GM12892 (cell line): Measurements from ENCODE around the gene RASGRP4.
"Not testable (repeated sequence)": the region's sequence is repeated elsewhere in the genome, so short reads cannot be mapped to it uniquely, and the experiment has no call there.

Experiments used
- DNase-seq: peaks from one replicate; pipeline ENCODE4 v3.0.0; 2011; ENCODE audit not compliant: insufficient read length
- FAIRE-seq: peaks from 2 replicates; lab custom pipeline; 2011; peaks lifted over from hg19 to GRCh38; lab: Jason Lieb, UNC
- POLR2A ChIP-seq: IDR thresholded peaks from 2 replicates; pipeline ENCODE4 v1.6.1; 2011; ENCODE audit warnings: low read depth, low read length, control low read depth
- POLR2AphosphoS5 ChIP-seq: IDR thresholded peaks from 2 replicates; pipeline ENCODE4 v1.6.1; 2011; ENCODE audit warnings: low read depth, low read length, control low read depth
- TAF1 ChIP-seq: IDR thresholded peaks from 2 replicates; pipeline ENCODE4 v1.6.1; 2011; ENCODE audit warnings: low read depth, mild to moderate bottlenecking, control low read depth, low read length, borderline replicate concordance

Gene RASGRP4

DNA sequence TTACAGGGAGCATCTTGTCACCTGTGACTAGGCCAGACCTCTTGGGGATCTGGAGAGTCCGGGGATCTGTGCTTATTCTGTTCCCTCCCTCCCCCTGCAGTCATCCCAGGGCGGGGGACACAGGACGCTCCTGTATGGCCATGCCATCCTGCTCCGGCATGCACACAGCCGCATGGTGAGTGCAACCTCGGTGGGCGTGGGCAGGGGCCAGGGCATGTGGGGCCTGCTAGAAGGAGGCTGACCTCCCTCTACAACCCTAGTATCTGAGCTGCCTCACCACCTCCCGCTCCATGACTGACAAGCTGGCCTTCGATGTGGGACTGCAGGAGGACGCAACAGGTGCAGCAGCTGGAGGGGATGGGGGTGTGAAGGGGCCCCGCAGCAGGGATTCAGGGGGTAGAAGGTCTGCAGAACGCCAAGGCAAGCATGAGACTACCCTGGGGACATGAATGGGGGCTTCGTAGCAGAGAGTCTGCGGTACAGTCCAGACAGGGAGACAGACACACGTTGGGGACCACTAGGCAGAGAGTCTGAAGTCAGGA is 17.5 kb upstream of the RASGRP4 start:
- DNase-seq: no peak
- TF ChIP-seq POLR2AphosphoS5: no peak
- TF ChIP-seq POLR2A: no peak
- no peak for TF ChIP-seq TAF1
- FAIRE-seq: no peak

- no peak for DNase-seq
- no peak for FAIRE-seq
- TF ChIP-seq POLR2A (no peak), TAF1 (no peak), POLR2AphosphoS5 (no peak)
These were observed 16.7 kb upstream of the RASGRP4 start for GRCh38 chr19:38442736-38443135.

GRCh38 chr19:38441657-38442348 is 15.8 kb upstream of the RASGRP4 start:
- TF ChIP-seq POLR2A (no peak), TAF1 (no peak), POLR2AphosphoS5 (no peak)
- FAIRE-seq: no peak
- no peak for DNase-seq

- FAIRE-seq (no peak), DNase-seq (no peak)
- no peak for TF ChIP-seq POLR2AphosphoS5
These were observed 14.6 kb upstream of the RASGRP4 start for GRCh38 chr19:38440592-38440991.

DNA sequence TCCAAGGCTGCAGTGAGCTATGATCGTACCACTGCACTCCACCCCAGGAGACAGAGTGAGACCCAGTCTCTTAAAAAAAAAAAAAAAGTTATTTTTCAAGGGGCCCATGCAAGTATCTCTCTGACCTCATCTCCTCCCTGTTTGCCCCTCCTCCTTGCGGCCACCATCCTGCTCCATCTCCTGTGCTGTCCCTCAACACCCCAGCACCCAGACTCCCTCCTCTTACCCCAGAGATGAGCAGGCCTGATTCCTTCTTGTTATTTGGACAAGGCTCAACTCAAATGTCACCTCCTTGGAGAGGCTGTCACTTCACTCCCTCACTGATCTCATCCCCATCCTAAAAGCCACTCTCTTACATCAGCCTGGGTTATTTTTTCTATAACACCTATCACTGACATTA is 11.9 kb upstream of the RASGRP4 start:
- no peak for TF ChIP-seq POLR2AphosphoS5
- FAIRE-seq (no peak), DNase-seq (no peak)

DNA sequence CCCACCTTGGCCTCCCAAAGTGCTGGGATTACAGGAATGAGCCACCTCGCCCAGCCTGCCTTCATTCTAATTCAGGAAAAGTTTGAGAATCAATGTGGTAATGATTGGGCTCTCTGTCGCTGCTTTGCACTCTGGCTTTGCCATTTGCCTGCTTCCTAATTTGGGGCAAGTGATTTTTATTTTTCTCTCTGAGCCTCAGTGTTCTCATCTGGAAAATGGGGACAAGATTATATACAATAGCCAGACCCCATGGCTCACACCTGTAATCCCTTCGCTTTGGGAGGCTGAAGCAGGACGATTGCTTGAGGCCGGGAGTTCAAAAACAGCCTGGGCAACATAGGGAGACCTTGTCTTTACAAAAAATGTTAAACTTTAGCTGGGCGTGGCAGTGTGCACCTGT is 11.3 kb upstream of the RASGRP4 start:
- FAIRE-seq (no peak), DNase-seq (no peak)
- TF ChIP-seq TAF1 (no peak), POLR2A (no peak), POLR2AphosphoS5 (no peak)

DNA sequence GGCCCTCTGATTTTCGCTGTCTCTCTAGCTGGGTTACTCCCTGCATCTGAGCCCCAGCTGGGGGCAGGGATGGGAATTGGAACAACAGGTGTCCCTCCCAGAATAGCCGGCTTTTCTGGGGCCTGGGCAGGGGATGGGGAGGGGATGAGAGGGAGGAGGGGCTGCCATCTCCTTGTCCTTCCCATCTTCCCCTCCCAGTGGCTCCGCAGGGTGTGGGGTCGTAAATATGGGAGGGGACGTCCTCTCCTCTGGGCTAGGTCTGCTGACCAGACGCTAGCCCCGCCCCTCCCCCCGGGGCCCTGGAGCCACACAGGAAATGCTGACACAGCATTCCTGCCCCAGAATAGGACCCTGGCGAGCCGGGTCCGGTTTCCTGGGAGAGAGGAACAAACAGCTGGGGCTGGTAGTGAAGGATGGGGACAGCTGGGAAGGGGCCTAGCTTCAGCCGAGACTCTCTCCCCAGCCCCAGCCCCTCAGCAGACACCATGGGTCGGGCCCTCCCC is 8.6 kb upstream of the RASGRP4 start:
- DNase-seq (no peak), FAIRE-seq (no peak)
- TF ChIP-seq POLR2A: no peak
- no peak for TF ChIP-seq POLR2AphosphoS5
- TF ChIP-seq TAF1: no peak

DNA sequence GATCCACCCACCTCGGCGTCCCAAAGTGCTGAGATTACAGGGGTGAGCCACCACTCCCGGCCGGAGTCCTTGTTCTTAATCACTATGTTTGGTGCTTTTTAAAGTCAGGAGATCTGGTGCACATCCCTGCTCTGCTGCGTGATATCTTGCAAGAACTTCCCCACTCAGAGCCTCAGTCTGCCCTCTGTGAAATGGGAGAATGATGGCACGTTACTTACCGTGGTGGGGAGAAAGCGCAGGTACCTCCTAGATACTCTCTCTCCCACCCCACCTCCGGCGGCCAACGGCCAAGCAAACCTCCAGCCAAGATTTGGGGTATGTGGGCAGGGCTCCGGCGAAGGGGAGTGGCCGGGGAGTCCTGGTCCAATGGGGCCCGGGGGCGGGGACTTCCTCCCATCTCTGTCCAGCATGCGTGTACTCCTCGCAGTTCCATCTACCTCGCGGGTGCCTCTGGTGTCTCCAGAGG is 7.3 kb upstream of the RASGRP4 start, which contains the start of gene RYR1:
Gene RYR1 (plus strand): TSS at position 424 of the 466 bp plus-strand sequence. CDS start 139 bp downstream, outside the sequence.
- TF ChIP-seq POLR2A (no peak), TAF1 (no peak), POLR2AphosphoS5 (no peak)
- FAIRE-seq (no peak), DNase-seq (peak; percentile 74)

DNA sequence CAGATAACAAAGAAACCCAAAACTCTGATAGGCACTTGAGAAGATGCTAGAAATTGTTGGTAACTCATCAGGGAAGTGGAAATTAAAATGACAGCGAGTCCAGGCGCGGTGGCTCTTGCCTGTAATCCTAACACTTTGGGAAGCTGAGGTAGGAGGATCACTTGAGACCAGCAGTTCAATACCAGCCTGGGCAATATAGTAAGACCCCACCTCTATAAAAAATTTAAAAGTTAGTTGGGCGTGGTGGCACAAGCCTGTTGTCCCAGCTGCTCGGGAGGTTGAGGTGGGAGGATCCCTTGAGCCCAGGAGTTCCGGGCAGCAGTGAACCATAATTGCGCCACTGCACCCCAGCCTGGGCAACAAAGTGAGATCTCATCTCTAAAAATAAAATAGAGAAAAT is 4.9 kb upstream of the RASGRP4 start:
- TF ChIP-seq POLR2AphosphoS5: no peak
- TF ChIP-seq POLR2A: no peak
- TF ChIP-seq TAF1: no peak
- DNase-seq (no peak), FAIRE-seq (no peak)

DNA sequence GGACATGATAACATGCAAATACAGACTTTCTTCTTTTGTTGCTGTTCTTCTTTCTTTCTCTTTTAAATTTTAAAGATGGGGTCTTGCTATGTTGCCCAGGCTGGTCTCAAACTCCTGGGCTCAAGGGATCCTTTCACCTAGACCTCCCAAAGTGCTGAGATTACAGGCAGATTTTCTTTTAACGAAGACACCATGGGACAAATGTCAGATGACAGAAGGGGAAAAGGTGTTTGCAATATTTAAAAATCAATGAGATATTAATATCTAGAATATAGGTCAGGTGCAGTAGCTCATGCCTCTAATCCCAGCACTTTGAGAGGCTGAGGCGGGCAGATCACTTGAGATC is 3.8 kb upstream of the RASGRP4 start:
- DNase-seq (no peak), FAIRE-seq (no peak)
- TF ChIP-seq POLR2AphosphoS5: no peak
- TF ChIP-seq POLR2A: no peak
- TF ChIP-seq TAF1: no peak

DNA sequence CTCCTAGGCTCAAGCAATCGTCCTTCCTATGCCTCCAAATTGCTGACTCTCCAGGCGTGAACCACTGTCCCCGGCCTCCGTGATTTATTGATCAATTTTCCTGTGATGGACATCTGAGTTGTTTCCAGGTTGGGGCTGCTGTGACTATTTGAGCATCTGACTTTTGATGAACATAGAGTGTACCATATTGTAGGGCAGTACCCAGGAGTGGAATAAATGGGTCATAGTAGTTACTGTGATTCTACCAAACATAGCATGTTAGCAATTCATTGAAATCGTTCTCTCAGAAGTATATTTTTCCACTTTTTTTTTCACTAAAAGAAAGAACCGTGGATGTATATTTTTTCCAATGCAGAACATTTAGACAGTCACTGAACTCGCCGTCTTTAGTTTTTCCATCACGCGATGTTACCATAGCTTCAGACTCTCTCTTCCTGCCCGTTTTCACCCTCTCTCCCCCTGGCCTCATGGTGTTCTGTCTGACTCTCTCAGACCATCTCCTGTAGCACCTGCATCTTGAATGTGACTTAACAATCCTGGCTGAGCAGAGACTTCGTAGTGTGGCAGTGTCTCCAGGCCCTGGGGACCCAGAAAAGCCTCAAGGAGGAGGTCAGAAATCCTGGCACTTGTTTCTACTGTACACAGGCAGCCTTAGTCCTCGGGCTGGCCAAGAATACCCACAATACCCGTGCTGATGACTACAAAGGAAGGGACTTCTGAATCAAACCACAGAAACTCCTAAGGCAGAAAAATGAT is 3.2 kb upstream of the RASGRP4 start:
- DNase-seq (no peak), FAIRE-seq (no peak)

DNA sequence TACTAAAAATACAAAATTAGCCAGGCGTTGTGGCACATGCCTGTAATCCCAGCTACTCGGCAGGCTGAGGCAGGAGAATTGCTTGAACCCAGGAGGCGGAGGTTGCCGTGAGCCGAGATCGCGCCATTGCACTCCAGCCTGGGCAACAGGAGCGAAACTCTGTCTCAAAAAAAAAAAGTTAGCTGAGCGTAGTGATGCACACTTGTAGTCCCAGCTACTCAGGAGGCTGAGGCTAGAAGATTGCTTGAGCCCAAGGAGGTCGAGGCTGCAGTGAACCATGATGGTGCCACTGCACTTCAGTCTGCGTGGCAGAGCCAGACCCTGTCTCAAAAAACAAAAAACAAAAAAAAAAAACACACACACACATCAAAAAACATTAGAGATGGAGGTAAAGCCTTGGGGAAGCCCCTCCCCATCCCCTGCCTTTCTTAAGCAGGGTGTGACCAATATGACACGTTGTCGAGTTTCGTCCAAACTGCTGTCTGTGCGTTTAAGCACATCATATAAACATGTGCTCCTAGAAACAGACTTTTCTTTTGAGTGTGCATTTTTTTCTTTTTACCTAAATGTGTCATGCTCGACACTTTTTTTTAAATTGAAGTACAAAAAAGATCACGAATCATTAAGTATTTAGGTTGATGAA is 1.1 kb upstream of the RASGRP4 start:
- peak; percentile 38 for FAIRE-seq
- DNase-seq: not testable (repeated sequence)

More for the DNA sequence above, 3.2 kb upstream of the RASGRP4 start:
- no peak for TF ChIP-seq POLR2A
- no peak for TF ChIP-seq TAF1
- TF ChIP-seq POLR2AphosphoS5: no peak
